SK-N-SH (cell line): ENCODE results near the gene PRPSAP2. TPM values are rescaled to one million over a fixed set of nuclear protein-coding genes. Genes with fewer than 3 reads are reported as not detected.

Experiments used
- CTCF ChIA-PET: fragments of 300-600, 350-600 bp; formaldehyde crosslinking; extraction: SDS; loops from one replicate; lab custom pipeline; 2021; lab: Yijun Ruan, JAX
- POLR2A ChIA-PET: fragments of 350-600 bp; sonication (Branson Sonifier 250); formaldehyde crosslinking; extraction: SDS; loops from one replicate; lab custom pipeline; 2020; ENCODE audit warnings: antibody characterized with exemption, inconsistent platforms; lab: Yijun Ruan, JAX
- DNase-seq: peaks from one replicate; pipeline ENCODE4 v3.0.0; 2012
- H2AFZ ChIP-seq: fragments of 200-600 bp; sonication (generic); 2 replicates; pipeline ENCODE4 v1.8.1; 2016; ENCODE audit warnings: antibody characterized with exemption, mild to moderate bottlenecking, low read depth
- H3F3A ChIP-seq: fragments of 200-600 bp; sonication (generic); replicated peaks from 2 replicates; pipeline ENCODE3; 2016; ENCODE audit warnings: antibody characterized with exemption, mild to moderate bottlenecking; ENCODE audit not compliant: insufficient read depth
- H3K27ac ChIP-seq, 2 experiments: fragments of 200-500 bp in 1 of 2; fragments of 200-600 bp in 1 of 2; sonication (Bioruptor generic) in 1 of 2; sonication (generic), shearing (Covaris generic) in 1 of 2; 2 replicates each; pipeline versions ENCODE4 v1.5.1 to v1.6.1; 2014 to 2016; ENCODE audit warnings: low read depth in 2 of 2, inconsistent platforms in 1 of 2, low read length in 1 of 2, mild to moderate bottlenecking in 1 of 2, mixed read lengths in 1 of 2
- H3K27me3 ChIP-seq: fragments of 200-600 bp; sonication (generic), shearing (Covaris generic); 2 replicates; pipeline ENCODE4 v1.6.1; 2016; ENCODE audit warnings: mixed run types; ENCODE audit not compliant: insufficient read depth
- H3K36me3 ChIP-seq, 2 experiments: fragments of 200-500 bp in 1 of 2; fragments of 200-600 bp in 1 of 2; sonication (Bioruptor generic) in 1 of 2; sonication (generic) in 1 of 2; replicated peaks in 1 of 2; 2 replicates each; pipeline versions ENCODE3 to v1.5.1; 2014 to 2016; ENCODE audit warnings: low read length in 1 of 2, mild to moderate bottlenecking in 1 of 2; ENCODE audit not compliant: insufficient read depth in 2 of 2, control insufficient read depth in 1 of 2
- H3K4me1 ChIP-seq, 2 experiments: fragments of 200-500 bp in 1 of 2; fragments of 200-600 bp in 1 of 2; sonication (Bioruptor generic) in 1 of 2; sonication (generic), shearing (Covaris generic) in 1 of 2; 2 replicates each; pipeline versions ENCODE4 v1.5.1 to v1.6.1; 2014 to 2016; ENCODE audit warnings: low read depth in 1 of 2, low read length in 1 of 2, mixed run types in 1 of 2; ENCODE audit not compliant: insufficient read depth in 2 of 2, control insufficient read depth in 1 of 2
- H3K4me2 ChIP-seq: fragments of 200-600 bp; sonication (generic), shearing (Covaris generic); 2 replicates; pipeline ENCODE4 v1.6.1; 2017; ENCODE audit warnings: mixed run types
- H3K4me3 ChIP-seq, 2 experiments: fragments of 200-500 bp in 1 of 2; fragments of 200-600 bp in 1 of 2; sonication (Bioruptor generic) in 1 of 2; sonication (generic), shearing (Covaris generic) in 1 of 2; 2 replicates each; pipeline versions ENCODE4 v1.5.1 to v1.8.1; 2014 to 2016; ENCODE audit warnings: low read depth in 2 of 2, inconsistent platforms in 1 of 2, low read length in 1 of 2, mild to moderate bottlenecking in 1 of 2, mixed read lengths in 1 of 2, moderate library complexity in 1 of 2
- H3K79me2 ChIP-seq: fragments of 200-600 bp; sonication (generic); 2 replicates; pipeline ENCODE4 v1.8.1; 2017; ENCODE audit warnings: mild to moderate bottlenecking; ENCODE audit not compliant: insufficient read depth
- H3K9ac ChIP-seq: fragments of 200-600 bp; sonication (generic); 2 replicates; pipeline ENCODE4 v1.6.1; 2017; ENCODE audit warnings: mixed run types
- H3K9me2 ChIP-seq: fragments of 200-600 bp; sonication (generic); 2 replicates; pipeline ENCODE4 v1.6.1; 2017; ENCODE audit warnings: mixed run types
- H3K9me3 ChIP-seq: fragments of 200-600 bp; sonication (generic); 2 replicates; pipeline ENCODE4 v1.6.1; 2017; ENCODE audit warnings: mixed run types, mild to moderate bottlenecking, moderate library complexity
- H4K20me1 ChIP-seq: fragments of 200-600 bp; sonication (generic); 2 replicates; pipeline ENCODE4 v1.6.1; 2017; ENCODE audit warnings: mild to moderate bottlenecking, mixed run types; ENCODE audit not compliant: insufficient read depth
- CHD2 ChIP-seq: fragments of 150-350 bp; IDR thresholded peaks from 2 replicates; pipeline ENCODE4 v1.6.1; 2018; ENCODE audit warnings: low read length; ENCODE audit not compliant: partially characterized antibody
- ELF1 ChIP-seq: IDR thresholded peaks from 2 replicates; pipeline ENCODE4 v1.4.0; 2012
- EZH2phosphoT487 ChIP-seq: fragments of 200-600 bp; sonication (generic); IDR thresholded peaks from 2 replicates; pipeline ENCODE4 v1.6.1; 2017; ENCODE audit warnings: low read depth, mixed run types, mild to moderate bottlenecking, antibody characterized with exemption, moderate library complexity, borderline replicate concordance
- FOSL2 ChIP-seq: IDR thresholded peaks from 2 replicates; pipeline ENCODE4 v1.4.0; 2012; ENCODE audit warnings: low read depth, mild to moderate bottlenecking, moderate library complexity, borderline replicate concordance
- GABPA ChIP-seq: IDR thresholded peaks from 2 replicates; pipeline ENCODE4 v1.4.0; 2012; ENCODE audit warnings: low read depth, mild to moderate bottlenecking
- GATA2 ChIP-seq: sonication (generic); formaldehyde crosslinking; IDR thresholded peaks from 2 replicates; pipeline ENCODE4 v1.5.0; 2020; ENCODE audit warnings: mild to moderate bottlenecking, missing genetic modification reagents
- NRF1 ChIP-seq: IDR thresholded peaks from 2 replicates; pipeline ENCODE4 v1.6.1; 2012; ENCODE audit warnings: low read depth, mild to moderate bottlenecking, low read length
- POLR2AphosphoS5 ChIP-seq: IDR thresholded peaks from 2 replicates; pipeline ENCODE4 v1.6.1; 2012; ENCODE audit warnings: low read depth, low read length
- RFX5 ChIP-seq: IDR thresholded peaks from 2 replicates; pipeline ENCODE4 v1.6.1; 2012; ENCODE audit warnings: mild to moderate bottlenecking, improper control_type of control experiment, low read length
- RXRA ChIP-seq: IDR thresholded peaks from 2 replicates; pipeline ENCODE4 v1.4.0; 2012; ENCODE audit warnings: low read depth, mild to moderate bottlenecking, borderline replicate concordance
- TCF12 ChIP-seq: IDR thresholded peaks from 2 replicates; pipeline ENCODE4 v1.4.0; 2012
- TEAD4 ChIP-seq: IDR thresholded peaks from 2 replicates; pipeline ENCODE4 v1.4.0; 2012; ENCODE audit warnings: mild to moderate bottlenecking, borderline replicate concordance; ENCODE audit not compliant: insufficient read depth
- WGBS: methylation state at CpG from one replicate; pipeline ENCODE4 v1.1.6; 2017; ENCODE audit warnings: low lambda C conversion rate; 5-methylcytosine and 5-hydroxymethylcytosine counted together
- polyA plus RNA-seq, 3 experiments: library from polyadenylated mRNA; depleted of rRNA; stranded (reverse); fragments of >200 nt; gene quantifications; 2 replicates each; pipeline ENCODE4 v1.2.3, GENCODE V29; 2012
- TF ChIP-seq, protein P1 (sequence below): IDR thresholded peaks from 2 replicates; pipeline ENCODE4 v1.6.1; 2012; ENCODE audit warnings: mild to moderate bottlenecking, low read depth, low read length, moderate library complexity
- TF ChIP-seq, protein P2 (sequence below): IDR thresholded peaks from 2 replicates; pipeline ENCODE4 v1.4.0; 2012; ENCODE audit warnings: low read depth, borderline replicate concordance
- TF ChIP-seq, protein P3 (sequence below): fragments of 150-350 bp; IDR thresholded peaks from 2 replicates; pipeline ENCODE4 v1.6.1; 2016; ENCODE audit warnings: mild to moderate bottlenecking, low read depth, low read length

PRPSAP2 gene
- polyA plus RNA-seq, 1 of the 3 experiments (the other 2 are of a cell fraction), result 27.6 TPM

DNA sequence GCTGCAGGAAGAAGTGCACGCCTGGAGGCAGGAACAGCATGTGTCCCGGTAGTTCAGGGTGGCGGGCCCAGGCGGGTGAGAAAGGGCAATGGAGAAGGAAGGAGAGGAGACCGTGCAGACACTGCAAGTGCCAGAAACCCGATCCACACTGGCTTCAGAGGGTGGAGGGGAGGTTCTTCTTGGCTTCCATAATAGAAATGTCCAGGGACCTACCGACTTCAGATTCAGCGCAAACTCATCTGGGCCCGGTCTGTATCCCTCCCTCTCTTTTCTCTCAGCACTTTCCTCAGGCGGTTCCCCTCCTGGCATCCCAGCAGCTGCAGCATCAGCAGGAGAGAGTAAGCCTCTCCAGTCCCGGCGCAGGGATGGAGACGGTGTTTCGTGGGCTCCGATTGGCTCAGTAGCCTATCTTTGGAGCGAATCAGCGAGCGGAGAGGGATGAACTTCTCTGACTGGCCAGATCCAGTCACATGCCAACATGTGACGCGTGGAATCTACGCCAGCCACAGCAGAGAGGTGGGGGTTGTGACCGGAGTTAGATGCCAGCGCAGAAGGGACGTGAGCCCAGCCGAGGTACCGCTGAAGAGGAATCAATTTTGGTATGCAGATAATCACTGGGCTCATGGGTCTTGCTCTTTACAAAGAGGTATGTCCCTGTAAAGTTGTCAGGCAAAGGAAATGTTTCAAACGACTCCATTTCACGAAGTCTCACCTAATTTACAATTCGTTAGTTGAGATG, 1.9 kb upstream of the PRPSAP2 start (continued):
- TF ChIP-seq, protein P1, sequence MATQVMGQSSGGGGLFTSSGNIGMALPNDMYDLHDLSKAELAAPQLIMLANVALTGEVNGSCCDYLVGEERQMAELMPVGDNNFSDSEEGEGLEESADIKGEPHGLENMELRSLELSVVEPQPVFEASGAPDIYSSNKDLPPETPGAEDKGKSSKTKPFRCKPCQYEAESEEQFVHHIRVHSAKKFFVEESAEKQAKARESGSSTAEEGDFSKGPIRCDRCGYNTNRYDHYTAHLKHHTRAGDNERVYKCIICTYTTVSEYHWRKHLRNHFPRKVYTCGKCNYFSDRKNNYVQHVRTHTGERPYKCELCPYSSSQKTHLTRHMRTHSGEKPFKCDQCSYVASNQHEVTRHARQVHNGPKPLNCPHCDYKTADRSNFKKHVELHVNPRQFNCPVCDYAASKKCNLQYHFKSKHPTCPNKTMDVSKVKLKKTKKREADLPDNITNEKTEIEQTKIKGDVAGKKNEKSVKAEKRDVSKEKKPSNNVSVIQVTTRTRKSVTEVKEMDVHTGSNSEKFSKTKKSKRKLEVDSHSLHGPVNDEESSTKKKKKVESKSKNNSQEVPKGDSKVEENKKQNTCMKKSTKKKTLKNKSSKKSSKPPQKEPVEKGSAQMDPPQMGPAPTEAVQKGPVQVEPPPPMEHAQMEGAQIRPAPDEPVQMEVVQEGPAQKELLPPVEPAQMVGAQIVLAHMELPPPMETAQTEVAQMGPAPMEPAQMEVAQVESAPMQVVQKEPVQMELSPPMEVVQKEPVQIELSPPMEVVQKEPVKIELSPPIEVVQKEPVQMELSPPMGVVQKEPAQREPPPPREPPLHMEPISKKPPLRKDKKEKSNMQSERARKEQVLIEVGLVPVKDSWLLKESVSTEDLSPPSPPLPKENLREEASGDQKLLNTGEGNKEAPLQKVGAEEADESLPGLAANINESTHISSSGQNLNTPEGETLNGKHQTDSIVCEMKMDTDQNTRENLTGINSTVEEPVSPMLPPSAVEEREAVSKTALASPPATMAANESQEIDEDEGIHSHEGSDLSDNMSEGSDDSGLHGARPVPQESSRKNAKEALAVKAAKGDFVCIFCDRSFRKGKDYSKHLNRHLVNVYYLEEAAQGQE, result no peak
- TF ChIP-seq RFX5 (peak; percentile 93), POLR2AphosphoS5 (peak; percentile 93)
- TF ChIP-seq, protein P2, sequence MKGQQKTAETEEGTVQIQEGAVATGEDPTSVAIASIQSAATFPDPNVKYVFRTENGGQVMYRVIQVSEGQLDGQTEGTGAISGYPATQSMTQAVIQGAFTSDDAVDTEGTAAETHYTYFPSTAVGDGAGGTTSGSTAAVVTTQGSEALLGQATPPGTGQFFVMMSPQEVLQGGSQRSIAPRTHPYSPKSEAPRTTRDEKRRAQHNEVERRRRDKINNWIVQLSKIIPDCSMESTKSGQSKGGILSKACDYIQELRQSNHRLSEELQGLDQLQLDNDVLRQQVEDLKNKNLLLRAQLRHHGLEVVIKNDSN, result peak; percentile 98

DNA sequence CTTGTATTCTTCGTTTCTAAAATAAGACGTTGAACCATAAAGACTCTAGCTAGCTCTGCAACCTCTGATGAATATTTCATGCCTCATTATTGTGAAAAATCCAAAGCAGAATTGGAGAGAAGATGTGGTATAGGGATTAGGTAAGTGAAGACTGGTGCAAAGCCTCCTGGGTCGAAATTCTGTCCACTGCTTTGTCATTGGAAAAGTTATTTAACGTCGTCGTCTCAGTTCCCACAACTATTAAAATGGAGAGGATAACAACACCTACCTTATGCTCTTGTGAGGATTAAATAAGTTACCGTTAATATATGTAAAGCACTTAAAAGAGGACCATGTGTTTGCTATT, 1.4 kb upstream of the PRPSAP2 start:
- peak overlapping the region; percentile 59 to 63 for H3K4me3 ChIP-seq
- H2AFZ ChIP-seq, result peak overlapping the region; percentile 86
- H3K4me2 ChIP-seq, result peak overlapping the region; percentile 87
- peak overlapping the region; percentile 53 to 89; a peak in 3 of 4 replicates for H3K27ac ChIP-seq
- H3K9me3 ChIP-seq, result no peaks in the 10 kb centered on the region
- DNase-seq, result no peak
- WGBS, result 4% methylated on average over 7 of the region's 7 CpGs
- ChIA-PET POLR2A (no interaction called here), CTCF (no interaction called here)
- H3F3A ChIP-seq, result no peaks in the 10 kb centered on the region
- H3K9ac ChIP-seq, result peak overlapping the region; percentile 58
- H4K20me1 ChIP-seq, result no peaks in the 10 kb centered on the region
- H3K79me2 ChIP-seq, result peaks cover 47% of the 10 kb centered on the region
- H3K9me2 ChIP-seq, result no peaks in the 10 kb centered on the region
- no peaks in the 10 kb centered on the region for H3K36me3 ChIP-seq
- peaks cover 7 to 17% of the 10 kb centered on the region in 2 experiments; a peak in 3 of 4 replicates for H3K4me1 ChIP-seq
- H3K27me3 ChIP-seq, result no peaks in the 10 kb centered on the region
- TF ChIP-seq TCF12, result no peak
- TF ChIP-seq ELF1, result no peak
- TF ChIP-seq, protein P3, sequence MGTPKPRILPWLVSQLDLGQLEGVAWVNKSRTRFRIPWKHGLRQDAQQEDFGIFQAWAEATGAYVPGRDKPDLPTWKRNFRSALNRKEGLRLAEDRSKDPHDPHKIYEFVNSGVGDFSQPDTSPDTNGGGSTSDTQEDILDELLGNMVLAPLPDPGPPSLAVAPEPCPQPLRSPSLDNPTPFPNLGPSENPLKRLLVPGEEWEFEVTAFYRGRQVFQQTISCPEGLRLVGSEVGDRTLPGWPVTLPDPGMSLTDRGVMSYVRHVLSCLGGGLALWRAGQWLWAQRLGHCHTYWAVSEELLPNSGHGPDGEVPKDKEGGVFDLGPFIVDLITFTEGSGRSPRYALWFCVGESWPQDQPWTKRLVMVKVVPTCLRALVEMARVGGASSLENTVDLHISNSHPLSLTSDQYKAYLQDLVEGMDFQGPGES, result no peak
- TF ChIP-seq GATA2 (CRISPR knock-in tag), result no peak
- TF ChIP-seq RFX5, result no peak
- no peak for TF ChIP-seq CHD2
- TF ChIP-seq RXRA, result no peak
- no peak for TF ChIP-seq TEAD4
- TF ChIP-seq NRF1, result no peak
- no peak for TF ChIP-seq FOSL2
- no peak for TF ChIP-seq GABPA
- TF ChIP-seq EZH2phosphoT487, result no peak
